Activated CD8-positive, alpha-beta memory T cell treated with anti-CD3 and anti-CD28 coated beads for 4 hours (primary cell): Measurements from ENCODE around the gene CABP5.
"Not testable (repeated sequence)": the region's sequence is repeated elsewhere in the genome, so short reads cannot be mapped to it uniquely, and the experiment has no call there.

Experiments used
- DNase-seq, 2 donors: peaks; one replicate each; pipeline ENCODE4 v3.0.0-alpha.2; 2020; ENCODE audit warnings: low read depth in 2 of 2

The CABP5 gene

DNA sequence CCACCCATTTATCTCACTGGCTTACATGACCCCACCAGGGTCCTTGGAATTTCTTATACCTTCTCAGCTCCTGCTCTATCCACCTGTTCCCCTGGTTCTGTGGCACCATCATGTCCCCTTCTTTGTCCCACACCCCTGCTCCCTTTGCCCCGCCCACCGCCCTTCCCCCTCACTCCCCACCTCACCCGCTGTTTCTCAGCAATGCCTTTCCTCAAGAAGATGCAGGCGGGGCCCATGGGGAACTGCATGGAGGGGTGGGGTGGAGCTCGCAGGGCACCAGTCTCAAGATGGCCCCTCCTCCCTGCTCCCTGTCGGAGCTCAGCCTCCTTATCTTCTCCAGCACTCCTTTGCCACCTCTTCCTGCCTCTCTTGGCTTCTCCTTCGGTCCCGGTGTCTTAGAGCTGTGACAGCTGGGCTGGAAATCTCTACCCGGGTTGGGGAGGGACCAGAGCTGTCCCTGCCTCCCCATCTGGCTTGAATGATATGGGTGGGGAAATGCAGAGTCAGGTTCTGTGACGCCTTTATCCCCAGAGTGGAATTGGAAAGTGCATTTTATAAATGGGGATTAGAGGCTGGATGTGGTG lies at the start of gene CABP5:
Gene CABP5, minus strand, starts transcription at position 405 of the 584 bp plus-strand sequence. Its CDS starts 157 bp downstream, at position 248.
- no peak for DNase-seq

GRCh38 chr19:48091111-48091718 lies 47.3 kb upstream of the CABP5 start:
- DNase-seq: not testable (repeated sequence)

- no peak for DNase-seq
Measured at GRCh38 chr19:48090281-48090802, 46.5 kb upstream of the CABP5 start.

- not testable (repeated sequence) for DNase-seq
Measured at GRCh38 chr19:48088991-48089390, 45.1 kb upstream of the CABP5 start.

GRCh38 chr19:48085904-48086864 lies 42.3 kb upstream of the CABP5 start:
- no peak for DNase-seq

DNA sequence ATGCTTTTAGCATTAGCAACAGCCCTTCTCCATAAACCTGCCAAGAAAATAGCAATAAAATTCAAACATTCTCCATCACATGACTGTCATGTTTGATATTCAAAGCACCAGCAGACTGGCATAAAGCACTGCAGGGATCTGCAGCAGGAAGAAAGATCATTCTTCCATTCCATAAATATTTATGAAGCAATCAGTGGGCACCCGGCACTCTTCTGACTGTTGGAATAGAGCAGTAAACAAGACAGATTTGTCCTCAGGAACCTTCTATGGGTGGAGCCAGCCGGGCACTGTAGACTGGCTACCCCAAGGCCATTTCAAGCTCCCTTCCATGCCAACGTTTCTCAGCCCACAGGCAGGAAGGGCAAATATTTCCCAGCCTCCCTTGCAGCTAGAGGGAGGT lies 41.2 kb upstream of the CABP5 start:
- no peak for DNase-seq

- no peak for DNase-seq
Measured at GRCh38 chr19:48081106-48081505, 37.2 kb upstream of the CABP5 start.

- not testable (repeated sequence) for DNase-seq
Measured at GRCh38 chr19:48070177-48070769, 26.4 kb upstream of the CABP5 start.

- DNase-seq: no peak
Measured at GRCh38 chr19:48069435-48069834, 25.6 kb upstream of the CABP5 start.

DNA sequence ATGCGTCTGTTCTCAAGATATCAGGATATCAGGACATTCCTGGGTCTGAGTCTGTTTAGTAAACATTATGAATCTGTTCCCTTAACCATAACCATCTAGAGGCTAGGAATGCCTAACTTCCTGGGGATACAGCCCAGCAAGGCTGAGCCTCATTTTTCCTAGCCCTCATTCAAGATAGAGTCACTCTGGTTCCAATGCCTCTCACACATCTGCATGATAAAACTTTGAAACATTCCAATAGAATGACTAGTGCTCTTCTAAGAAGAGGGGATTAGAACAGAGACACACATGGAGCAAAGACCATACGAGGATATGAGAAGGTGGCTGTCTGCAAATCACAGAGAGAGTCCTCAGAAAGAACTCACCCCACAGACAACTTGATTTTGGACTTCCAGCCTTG lies 20.6 kb upstream of the CABP5 start:
- no peak for DNase-seq

DNA sequence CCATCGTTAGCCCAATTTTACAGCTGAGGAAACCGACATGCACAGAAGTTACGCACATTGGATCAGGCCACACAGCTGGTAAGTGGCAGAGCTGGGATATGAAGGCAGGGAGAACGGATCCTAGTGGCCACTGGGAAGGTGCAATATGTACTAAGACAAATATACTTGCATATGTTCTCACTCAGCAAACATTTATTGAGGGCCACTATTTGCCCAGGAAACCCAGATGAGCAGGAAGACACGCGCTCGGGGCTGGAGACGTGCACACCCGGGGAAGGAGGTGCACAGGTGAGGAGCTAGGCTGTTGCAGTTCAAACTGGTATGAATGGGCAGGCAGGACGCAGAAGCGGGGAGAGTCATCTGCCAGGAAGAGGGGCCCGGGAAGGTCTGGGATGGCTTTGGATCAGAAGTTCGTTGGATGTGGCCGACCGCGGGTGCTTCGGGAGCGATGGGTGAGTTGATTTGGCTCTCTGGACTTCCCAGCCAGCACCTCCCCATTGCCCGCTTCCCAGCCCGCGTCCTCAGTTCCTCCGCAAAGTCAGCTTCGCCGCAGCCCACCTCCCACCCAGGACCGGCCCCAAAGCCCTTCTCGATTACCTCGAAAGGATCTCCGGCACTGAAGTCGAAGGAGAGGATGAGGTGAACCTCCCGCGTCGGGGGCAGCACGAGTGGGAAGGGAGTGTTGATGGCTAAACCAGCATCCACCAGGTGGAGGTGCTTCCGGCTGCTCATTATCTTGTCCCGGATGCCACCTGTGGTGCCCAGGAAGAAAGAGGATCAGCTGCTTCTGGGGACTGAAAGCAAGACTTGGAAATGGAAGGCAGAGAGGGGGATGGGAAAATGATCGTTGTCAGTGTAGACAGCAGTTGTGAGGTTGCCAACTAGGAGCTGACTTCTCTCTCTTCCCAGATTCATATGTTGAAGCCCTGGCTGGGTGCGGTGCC lies 17.8 kb upstream of the CABP5 start:
- DNase-seq: no peak

- DNase-seq: no peak
Measured at GRCh38 chr19:48060381-48060780, 16.5 kb upstream of the CABP5 start.

- no peak for DNase-seq
Measured at GRCh38 chr19:48059331-48059730, 15.5 kb upstream of the CABP5 start.

- DNase-seq: no peak
Measured at GRCh38 chr19:48053856-48054255, 10.0 kb upstream of the CABP5 start.

GRCh38 chr19:48053076-48053475 lies 9.2 kb upstream of the CABP5 start:
- no peak for DNase-seq

- no peak for DNase-seq
Measured at GRCh38 chr19:48051335-48052033, 7.6 kb upstream of the CABP5 start.

GRCh38 chr19:48044561-48044960 lies 682 bp upstream of the CABP5 start:
- no peak for DNase-seq

DNA sequence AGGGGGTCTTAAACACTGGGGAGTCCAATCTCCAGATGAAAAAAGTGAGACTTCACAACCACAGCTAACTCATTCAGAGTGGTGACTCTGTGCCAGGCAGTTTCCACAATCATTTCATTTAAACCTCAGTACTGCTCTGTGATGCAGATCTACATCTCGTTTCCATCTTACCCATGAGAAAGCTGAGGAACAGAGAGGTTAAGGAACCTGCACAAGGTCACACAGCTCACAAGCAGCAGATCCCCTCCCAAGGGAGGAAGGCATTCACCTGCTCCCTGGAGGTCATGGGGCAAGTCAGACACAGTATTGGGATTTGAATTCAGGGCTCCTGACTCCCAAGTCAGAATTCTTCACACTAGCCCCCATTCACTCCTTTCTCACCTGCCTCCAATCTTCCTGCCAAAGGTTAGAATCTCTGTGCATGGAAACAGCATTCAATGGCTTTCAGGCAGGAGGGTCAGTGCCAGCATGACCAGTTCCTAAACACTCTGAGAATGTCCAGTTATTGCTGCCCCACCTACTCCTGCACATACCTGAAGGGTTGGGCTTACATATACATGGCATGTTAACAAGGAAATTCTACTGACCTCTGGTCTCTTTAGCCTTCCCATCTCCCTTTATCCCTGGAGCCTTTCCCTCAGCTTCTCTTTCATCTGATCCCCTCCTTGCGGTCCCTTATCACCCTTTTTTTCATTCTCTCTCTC lies 1.9 kb downstream of the CABP5 start:
- no peak for DNase-seq

DNA sequence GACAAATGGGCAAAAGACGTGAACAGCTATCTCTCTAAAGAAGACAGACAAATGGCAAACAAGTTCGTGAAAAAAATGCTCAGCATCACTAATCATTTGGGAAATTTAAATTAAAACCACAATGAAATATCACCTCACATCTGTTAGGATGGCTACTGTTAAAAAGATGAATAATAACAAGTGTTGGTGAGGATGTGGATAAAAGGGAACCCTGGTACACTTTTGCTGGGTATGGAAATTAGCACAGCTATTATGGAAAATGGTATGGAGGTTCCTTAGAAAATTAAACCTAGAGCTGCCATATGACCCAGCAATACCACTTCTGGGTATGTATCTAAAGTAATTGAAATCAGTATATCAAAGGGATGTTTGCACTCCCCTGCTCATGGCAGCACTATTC lies 7.1 kb downstream of the CABP5 start:
- no peak for DNase-seq

GRCh38 chr19:48033604-48034003 lies 10.3 kb downstream of the CABP5 start:
- DNase-seq: no peak
